Esophagus squamous epithelium (tissue), 5 donors: Measurements from ENCODE around the gene LRRC49. TPM values are rescaled to one million over a fixed set of nuclear protein-coding genes. Genes with fewer than 3 reads are reported as not detected.

Experiments used
- DNase-seq: peaks from one replicate; lab custom pipeline; 2025; lab: John Stamatoyannopoulos, UW
- H3K27ac ChIP-seq, 4 donors: fragments of 200-600 bp; sonication (generic); one replicate each; pipeline ENCODE4 v1.5.1; 2016 to 2019; ENCODE audit warnings: mild to moderate bottlenecking in 1 of 4
- H3K27me3 ChIP-seq, 4 donors: fragments of 200-600 bp; sonication (generic); 1 replicate in 3 of 4; 2 replicates in 1 of 4; pipeline versions ENCODE4 v1.5.1 to v1.6.0; 2017 to 2021; ENCODE audit warnings: antibody characterized with exemption in 1 of 4
- H3K36me3 ChIP-seq, 3 donors: fragments of 200-600 bp; sonication (generic); one replicate each; pipeline ENCODE4 v1.5.1; 2016 to 2019
- H3K4me1 ChIP-seq, 3 donors: fragments of 200-600 bp; sonication (generic); one replicate each; pipeline ENCODE4 v1.5.1; 2017 to 2019
- H3K4me3 ChIP-seq, 4 donors: fragments of 200-600 bp; sonication (generic); 1 replicate in 3 of 4; 2 replicates in 1 of 4; pipeline ENCODE4 v1.5.1; 2016 to 2019; ENCODE audit warnings: mild to moderate bottlenecking in 2 of 4, moderate library complexity in 1 of 4
- H3K9me3 ChIP-seq, 3 donors: fragments of 200-600 bp; sonication (generic); one replicate each; pipeline ENCODE4 v1.5.1; 2016 to 2019
- CTCF ChIP-seq, 6 experiments: fragments of 450-650 bp in 4 of 6; fragments of 200-600 bp in 2 of 6; sonication (generic) in 2 of 6; IDR thresholded peaks; one replicate each; pipeline ENCODE4 v1.5.1; 2016 to 2019; ENCODE audit warnings: antibody characterized with exemption in 6 of 6, mild to moderate bottlenecking in 4 of 6, moderate library complexity in 4 of 6
- POLR2A ChIP-seq, 4 donors: fragments of 450-650 bp; IDR thresholded peaks; one replicate each; pipeline ENCODE4 v1.6.1; 2017; ENCODE audit warnings: antibody characterized with exemption in 4 of 4, mild to moderate bottlenecking in 4 of 4, moderate library complexity in 3 of 4
- WGBS, 2 donors: methylation state at CpG; one replicate each; pipeline ENCODE4 v1.1.5; 2018; 5-methylcytosine and 5-hydroxymethylcytosine counted together
- intact Hi-C: fragments of 100-400 bp; cut with DNase I; formaldehyde crosslinking; loops from one replicate; pipeline ENCODE4 v1.15.0; 2022
- total RNA-seq, 4 donors: library from RNA; depleted of rRNA; stranded (reverse); fragments of >200 nt; gene quantifications; one replicate each; pipeline ENCODE4 v1.1.0, GENCODE V29; 2016
- donor health status: DM: yes; HTN: yes; CAD: no.

The LRRC49 gene
- total RNA-seq, 4 donors from 2014 or later, result 0.34 to 5.5 (median 4.8) TPM

- WGBS, 2 donors, result 92% methylated on average over 2 of the region's 11 CpGs; no CpG with 5 or more reads in 1 of the 2 donors
These were observed 32.6 kb upstream of the LRRC49 start for GRCh38 chr15:70859998-70860397.

GRCh38 chr15:70863450-70864218 is 29.0 kb upstream of the LRRC49 start:
- peaks cover 0 to 3% (median 0%) of the 10 kb centered on the region in 4 donors for H3K27me3 ChIP-seq
- peaks cover 0 to 18% (median 0%) of the 10 kb centered on the region in 3 donors for H3K4me1 ChIP-seq
- H3K36me3 ChIP-seq, result no peaks in the 10 kb centered on the region
- no peak for TF ChIP-seq POLR2A (IDR thresholded peaks at IDR 0.05)
- TF ChIP-seq CTCF (IDR thresholded peaks at IDR 0.05), result no peak
- H3K9me3 ChIP-seq, result no peaks in the 10 kb centered on the region
- DNase-seq, result no peak
- no peak overlapping the region for H3K4me3 ChIP-seq
- peak overlapping the region in 2 of 4 donors; percentile 34 to 39 for H3K27ac ChIP-seq
- WGBS, 2 donors, result 40 to 41% methylated on average over 3 to 4 of the region's 4 CpGs
- intact Hi-C loops, result no loop called here

More at GRCh38 chr15:70859998-70860397, 32.6 kb upstream of the LRRC49 start:
- H3K27me3 ChIP-seq, result peaks cover 0 to 8% (median 1%) of the 10 kb centered on the region in 4 donors
- peaks cover 0 to 21% (median 14%) of the 10 kb centered on the region in 3 donors for H3K4me1 ChIP-seq
- no peak for DNase-seq
- no peaks in the 10 kb centered on the region for H3K36me3 ChIP-seq
- TF ChIP-seq POLR2A (IDR thresholded peaks at IDR 0.05) (no peak), CTCF (IDR thresholded peaks at IDR 0.05) (no peak)
- no peak overlapping the region for H3K27ac ChIP-seq
- H3K9me3 ChIP-seq, result no peaks in the 10 kb centered on the region
- H3K4me3 ChIP-seq, result no peak overlapping the region
- intact Hi-C loops, result no loop called here

- Histone ChIP-seq H3K9me3 (no peaks in the 10 kb centered on the region), H3K4me3 (no peak overlapping the region), H3K27ac (peak overlapping the region in 3 of 4 donors; percentile 42 to 81 (median 73)), H3K27me3 (no peaks in the 10 kb centered on the region), H3K36me3 (no peaks in the 10 kb centered on the region), H3K4me1 (peaks cover 0 to 32% (median 0%) of the 10 kb centered on the region in 3 donors)
- 82 to 89% methylated on average over 5 of the region's 5 CpGs for WGBS, 2 donors
- DNase-seq, result no peak
- intact Hi-C loops, result no loop called here
- TF ChIP-seq CTCF (IDR thresholded peaks at IDR 0.05) (no peak), POLR2A (IDR thresholded peaks at IDR 0.05) (no peak)
These were observed 25.5 kb upstream of the LRRC49 start for GRCh38 chr15:70866982-70867641.

GRCh38 chr15:70867911-70868467 is 24.6 kb upstream of the LRRC49 start:
- Histone ChIP-seq H3K36me3 (no peaks in the 10 kb centered on the region), H3K4me3 (no peak overlapping the region), H3K27ac (peak overlapping the region; percentile 8 to 81 (median 68)), H3K27me3 (no peaks in the 10 kb centered on the region), H3K9me3 (no peaks in the 10 kb centered on the region), H3K4me1 (peaks cover 0 to 32% (median 0%) of the 10 kb centered on the region in 3 donors)
- DNase-seq, result no peak
- no peak for TF ChIP-seq POLR2A (IDR thresholded peaks at IDR 0.05)
- no peak for TF ChIP-seq CTCF (IDR thresholded peaks at IDR 0.05)
- intact Hi-C loops, result no loop called here
- WGBS, 2 donors, result 56 to 69% methylated on average over 6 of the region's 6 CpGs
